Stimulated activated CD4-positive, alpha-beta T cell treated with anti-CD3 and anti-CD28 coated beads, Interleukin-2, amount 100 ng/mL, for 4 hours (primary cell): ENCODE results near the gene ACOT4.
"Not testable (repeated sequence)": the region's sequence is repeated elsewhere in the genome, so short reads cannot be mapped to it uniquely, and the experiment has no call there.

Experiments used
- DNase-seq: peaks from one replicate; pipeline ENCODE4 v3.0.0-alpha.2; 2020; ENCODE audit warnings: low read depth

ACOT4 gene

DNA sequence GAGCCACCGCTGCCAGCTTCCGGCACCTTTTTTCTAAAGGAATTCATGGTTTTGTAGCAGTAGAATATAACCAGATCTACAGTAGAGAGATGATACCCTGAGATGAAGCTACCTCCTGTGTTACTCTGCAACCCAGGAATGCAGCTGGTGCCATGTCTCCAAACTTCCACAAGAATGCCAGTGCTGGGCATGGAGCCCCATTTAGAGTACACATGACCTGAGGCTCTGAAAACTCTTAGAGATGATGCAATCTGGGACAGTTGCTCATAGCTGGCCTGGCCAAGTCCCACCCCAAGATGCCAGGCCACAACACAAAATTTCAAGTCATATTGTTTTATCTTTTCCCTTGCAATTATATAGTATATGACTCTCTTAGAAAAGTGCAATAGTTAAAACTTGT is 14.5 kb upstream of the ACOT4 start:
- not testable (repeated sequence) for DNase-seq

- not testable (repeated sequence) for DNase-seq
Measured at GRCh38 chr14:73582102-73582979, 9.3 kb upstream of the ACOT4 start.

GRCh38 chr14:73588695-73589094 is 3.0 kb upstream of the ACOT4 start:
- DNase-seq = no peak

DNA sequence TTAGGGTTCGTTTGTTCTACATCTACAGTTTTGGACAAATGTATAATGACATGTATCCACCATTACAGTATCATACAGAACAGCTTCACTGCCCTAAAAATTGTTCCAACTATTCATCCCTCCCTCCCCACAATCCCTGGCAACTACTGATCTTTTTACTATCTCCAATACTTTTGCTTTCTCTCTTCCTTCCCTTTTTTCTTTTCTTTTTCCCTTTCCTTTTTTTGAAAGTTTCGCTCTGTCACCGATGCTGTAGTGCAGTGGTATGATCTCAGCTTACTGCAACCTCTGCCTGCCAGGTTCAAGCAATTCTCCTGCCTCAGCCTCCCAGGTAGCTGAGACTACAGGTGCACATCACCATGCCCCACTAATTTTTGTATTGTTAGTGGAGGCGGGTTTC is 2.6 kb upstream of the ACOT4 start:
- DNase-seq = no peak

- DNase-seq = not testable (repeated sequence)
Measured at GRCh38 chr14:73590673-73591004, 1.0 kb upstream of the ACOT4 start.

DNA sequence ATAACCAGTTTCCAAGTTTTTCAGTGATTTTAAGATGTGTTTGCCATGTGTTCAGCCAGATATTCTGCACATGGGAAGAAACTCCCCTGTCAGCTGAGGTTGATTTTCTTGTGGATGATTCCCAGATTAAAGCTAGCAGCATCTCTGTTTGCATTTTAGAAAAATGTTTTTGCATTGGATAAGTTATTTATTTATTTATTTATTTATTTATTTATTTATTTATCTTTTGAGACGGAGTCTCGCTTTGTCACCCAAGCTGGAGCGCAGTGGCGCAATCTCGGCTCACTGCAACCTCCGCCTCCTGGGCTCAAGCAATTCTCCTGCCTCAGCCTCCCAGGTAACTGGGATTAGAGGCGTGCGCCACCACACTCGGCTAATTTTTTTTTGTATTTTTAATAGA is 2.8 kb downstream of the ACOT4 start:
- DNase-seq = no peak

GRCh38 chr14:73599499-73599898 is 7.8 kb downstream of the ACOT4 start:
- DNase-seq = no peak

- no peak for DNase-seq
Measured at GRCh38 chr14:73602994-73603393, 11.3 kb downstream of the ACOT4 start.

DNA sequence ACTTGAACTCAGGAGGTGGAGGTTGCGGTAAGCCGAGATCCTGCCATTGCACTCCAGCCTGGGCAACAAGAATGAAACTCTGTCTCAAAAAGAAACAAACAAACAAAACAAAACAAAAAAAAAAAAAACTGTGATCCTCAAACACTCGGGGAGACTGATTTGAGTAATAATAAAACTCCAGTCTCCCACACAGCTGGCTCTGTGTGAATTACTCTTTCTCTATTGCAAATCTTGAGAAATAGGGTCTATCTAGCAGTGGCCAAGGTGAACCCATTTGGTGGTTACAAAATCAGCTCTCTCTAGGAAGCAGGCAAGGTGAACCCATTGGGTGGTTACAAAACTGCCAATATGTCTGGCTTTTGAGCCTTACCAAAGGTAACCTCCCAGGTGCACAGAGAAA is 14.6 kb downstream of the ACOT4 start:
- no peak for DNase-seq

DNA sequence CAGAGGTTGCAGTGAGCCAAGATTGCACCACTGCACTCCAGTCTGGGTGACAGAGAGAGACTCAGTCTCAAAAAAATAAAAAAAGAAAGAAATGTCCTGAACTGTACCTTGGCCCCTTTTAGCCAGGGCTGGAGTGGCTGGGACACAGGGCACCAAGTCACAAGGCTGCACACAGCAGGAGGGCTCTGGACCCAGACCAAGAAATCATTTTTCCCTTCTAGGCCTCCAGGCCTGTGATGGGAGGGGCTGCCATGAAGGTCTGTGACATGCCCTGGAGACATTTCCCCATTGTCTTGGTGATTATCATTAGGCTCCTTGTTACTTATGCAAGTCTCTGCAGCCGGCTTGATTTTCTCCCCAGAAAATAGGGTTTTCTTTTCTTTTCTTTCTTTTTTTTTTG is 15.6 kb downstream of the ACOT4 start:
- DNase-seq = no peak

DNA sequence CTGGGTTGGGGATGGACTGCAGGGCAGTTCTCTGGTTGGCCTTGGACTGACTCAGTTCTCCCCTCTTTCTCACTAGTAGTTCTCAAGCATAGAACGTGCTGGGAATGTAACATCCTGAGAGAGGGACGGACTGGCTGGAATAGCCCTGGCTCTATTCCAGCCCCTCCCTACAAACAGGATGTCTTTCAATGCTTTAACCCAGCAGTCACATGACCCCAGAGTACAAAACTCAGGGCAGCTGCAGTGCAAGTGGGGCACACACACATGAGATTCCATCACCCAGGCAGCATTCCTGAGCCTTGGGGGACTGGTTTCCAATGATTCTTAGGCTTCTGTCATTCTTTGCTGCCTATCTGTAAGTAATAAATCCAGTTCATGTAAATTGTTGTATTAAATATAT is 19.0 kb downstream of the ACOT4 start:
- DNase-seq = no peak

GRCh38 chr14:73612339-73613045 is 20.8 kb downstream of the ACOT4 start, which contains the start of gene ACOT6:
ACOT6 (plus strand) TSS chr14:73612517; CDS start chr14:73612572, 55 bp downstream.
- DNase-seq = peak; percentile 44

- no peak for DNase-seq
Measured at GRCh38 chr14:73613046-73613383, 21.3 kb downstream of the ACOT4 start.

- DNase-seq = no peak
Measured at GRCh38 chr14:73613419-73613963, 21.8 kb downstream of the ACOT4 start.

- DNase-seq = no peak
Measured at GRCh38 chr14:73616831-73617230, 25.2 kb downstream of the ACOT4 start.

DNA sequence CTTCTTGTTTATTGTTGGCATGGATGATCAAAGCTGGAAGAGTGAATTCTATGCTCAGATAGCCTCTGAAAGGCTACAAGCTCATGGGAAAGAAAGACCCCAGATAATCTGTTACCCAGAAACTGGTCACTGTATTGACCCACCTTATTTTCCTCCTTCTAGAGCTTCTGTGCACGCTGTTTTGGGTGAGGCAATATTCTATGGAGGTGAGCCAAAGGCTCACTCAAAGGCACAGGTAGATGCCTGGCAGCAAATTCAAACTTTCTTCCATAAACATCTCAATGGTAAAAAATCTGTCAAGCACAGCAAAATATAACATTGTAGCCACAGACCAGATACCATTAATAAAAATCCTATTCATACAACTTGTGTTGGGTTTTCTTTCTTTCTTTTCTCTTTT is 27.9 kb downstream of the ACOT4 start:
- DNase-seq = no peak

GRCh38 chr14:73620268-73620667 is 28.6 kb downstream of the ACOT4 start:
- DNase-seq = no peak

DNA sequence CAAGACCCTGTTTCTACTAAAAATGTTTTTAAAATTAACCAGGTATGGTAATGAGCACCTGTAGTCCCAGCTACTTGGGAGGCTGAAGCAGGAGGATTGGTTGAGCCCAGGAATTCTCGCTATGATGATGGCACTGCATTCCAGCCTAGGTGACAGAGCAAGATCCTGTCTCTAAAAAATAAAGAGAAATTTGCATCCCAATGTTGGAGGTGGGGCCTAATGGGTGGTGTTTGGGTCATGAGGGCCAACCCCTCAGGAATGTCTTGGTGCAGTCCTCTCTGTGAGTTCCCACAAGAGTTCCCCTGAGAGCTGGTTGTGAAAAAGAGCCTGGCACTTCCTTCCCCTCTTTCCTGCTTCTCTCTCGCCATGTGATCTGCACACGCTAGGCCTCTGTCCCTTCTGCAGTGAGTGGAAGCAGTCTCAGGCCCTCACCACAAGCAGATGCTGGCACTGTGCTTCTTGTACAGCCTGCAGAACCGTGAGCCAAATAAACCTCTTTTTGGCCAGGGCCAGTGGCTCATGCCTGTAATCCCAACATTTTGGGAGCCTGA is 31.9 kb downstream of the ACOT4 start:
- DNase-seq = no peak

GRCh38 chr14:73625706-73626105 is 34.0 kb downstream of the ACOT4 start:
- no peak for DNase-seq

DNA sequence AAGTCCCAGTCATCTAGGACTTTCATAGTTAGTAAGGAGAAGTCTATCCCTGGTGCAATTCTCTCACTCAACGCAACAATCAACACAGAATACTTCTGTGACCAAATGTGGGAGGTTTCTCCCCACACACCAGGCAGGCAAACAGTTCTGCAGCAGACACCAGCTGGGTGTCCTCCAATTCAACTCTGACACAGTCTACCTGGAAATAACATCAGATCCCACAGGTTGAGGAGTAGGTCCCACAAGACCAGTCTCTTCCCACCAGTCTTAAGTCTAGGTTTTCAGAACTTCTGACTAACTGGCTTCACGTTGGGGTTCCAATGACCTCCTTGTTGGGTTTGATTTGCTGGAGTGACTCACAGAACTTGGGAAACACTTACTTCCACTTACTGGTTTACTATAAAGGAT is 35.5 kb downstream of the ACOT4 start:
- DNase-seq = no peak

DNA sequence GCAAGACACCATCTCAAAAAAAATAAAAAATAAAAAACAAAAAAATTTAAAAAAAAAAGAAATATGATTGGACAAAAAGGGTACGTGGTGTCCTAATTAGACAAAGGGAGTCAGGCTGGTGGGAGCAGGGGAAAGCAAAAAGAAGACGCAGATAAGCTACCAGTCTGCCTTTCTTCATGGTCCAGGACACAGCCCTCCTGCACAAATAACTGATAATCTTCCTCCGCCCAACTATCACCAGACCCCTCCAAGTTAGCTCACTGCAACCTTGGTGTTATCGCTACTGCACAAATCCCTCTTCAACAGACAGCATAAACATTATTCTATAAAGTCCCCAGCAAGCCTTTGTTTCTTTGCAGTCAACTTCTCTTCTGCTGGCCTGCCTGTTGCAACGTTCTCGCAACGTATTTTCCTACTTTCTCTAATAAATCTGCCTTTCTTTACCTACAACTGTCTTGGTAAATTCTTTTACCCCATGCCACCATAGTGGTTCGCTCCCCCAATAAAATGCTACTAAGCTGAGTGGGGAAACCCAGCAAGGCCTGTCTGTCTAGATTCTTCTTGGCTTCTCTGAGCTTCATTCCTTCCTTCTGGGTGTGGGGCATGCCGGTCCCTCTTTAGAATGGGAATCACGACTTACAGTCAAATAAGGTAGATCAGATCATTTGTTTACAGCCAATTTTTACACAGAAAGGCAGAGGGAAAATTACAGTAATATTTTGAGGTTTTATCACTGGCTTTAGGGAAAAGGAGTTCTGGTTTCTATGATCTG is 38.5 kb downstream of the ACOT4 start:
- DNase-seq = no peak
